H9 (cell line): ENCODE measurements around the gene MSH6. TPM values are rescaled to one million over a fixed set of nuclear protein-coding genes. Genes with fewer than 3 reads are reported as not detected.

ENCODE experiments used
- DNase-seq: peaks from one replicate; pipeline ENCODE4 v3.0.0-alpha.2; 2017
- H2AFZ ChIP-seq: one replicate; pipeline ENCODE4 v1.6.1; 2013; ENCODE audit warnings: mild to moderate bottlenecking, low read length, control low read depth, moderate library complexity
- H2AK5ac ChIP-seq: 2 replicates; pipeline ENCODE4 v1.6.1; 2013; ENCODE audit warnings: low read length, control low read depth, mixed read lengths; ENCODE audit not compliant: insufficient read length
- H2BK120ac ChIP-seq: one replicate; pipeline ENCODE4 v1.6.1; 2013; ENCODE audit warnings: low read depth, mild to moderate bottlenecking, low read length, control low read depth, inconsistent platforms; ENCODE audit not compliant: poor library complexity, severe bottlenecking
- H2BK12ac ChIP-seq: 2 replicates; pipeline ENCODE4 v1.6.1; 2013; ENCODE audit warnings: low read length, control low read depth, mixed read lengths, low read depth; ENCODE audit not compliant: insufficient read length
- H2BK15ac ChIP-seq: 2 replicates; pipeline ENCODE4 v1.6.1; 2013; ENCODE audit warnings: low read depth, low read length, control low read depth
- H2BK20ac ChIP-seq: one replicate; pipeline ENCODE4 v1.6.1; 2013; ENCODE audit warnings: low read depth, mild to moderate bottlenecking, low read length, control low read depth, inconsistent platforms; ENCODE audit not compliant: poor library complexity, severe bottlenecking
- H2BK5ac ChIP-seq: 2 replicates; pipeline ENCODE4 v1.6.1; 2013; ENCODE audit warnings: low read length, control low read depth, mixed read lengths; ENCODE audit not compliant: insufficient read length
- H3K14ac ChIP-seq: 2 replicates; pipeline ENCODE4 v1.6.1; 2013; ENCODE audit warnings: low read length, control low read depth; ENCODE audit not compliant: insufficient read depth
- H3K18ac ChIP-seq: 2 replicates; pipeline ENCODE4 v1.6.1; 2013; ENCODE audit warnings: low read depth, mild to moderate bottlenecking, mixed read lengths, low read length, control low read depth; ENCODE audit not compliant: insufficient read length
- H3K23ac ChIP-seq: 2 replicates; pipeline ENCODE4 v1.6.1; 2013; ENCODE audit warnings: low read length, control low read depth, mixed read lengths, low read depth; ENCODE audit not compliant: insufficient read length
- H3K23me2 ChIP-seq: 2 replicates; pipeline ENCODE4 v1.6.1; 2013; ENCODE audit warnings: low read depth, mild to moderate bottlenecking, mixed read lengths, low read length, control low read depth; ENCODE audit not compliant: insufficient read length, poor library complexity, severe bottlenecking
- H3K27ac ChIP-seq: 2 replicates; pipeline ENCODE4 v1.5.1; 2013; ENCODE audit warnings: low read length, control low read depth, mixed read lengths, low read depth; ENCODE audit not compliant: insufficient read length
- H3K27me3 ChIP-seq: 2 replicates; pipeline ENCODE4 v1.6.1; 2013; ENCODE audit warnings: low read length, control low read depth, inconsistent platforms; ENCODE audit not compliant: insufficient read depth
- H3K4ac ChIP-seq: 2 replicates; pipeline ENCODE4 v1.6.1; 2013; ENCODE audit warnings: low read depth, mild to moderate bottlenecking, control low read depth, inconsistent platforms, low read length, moderate library complexity
- H3K4me1 ChIP-seq: 2 replicates; pipeline ENCODE4 v1.6.1; 2013; ENCODE audit warnings: low read length, control low read depth, inconsistent platforms; ENCODE audit not compliant: insufficient read depth
- H3K4me2 ChIP-seq: 2 replicates; pipeline ENCODE4 v1.6.1; 2013; ENCODE audit warnings: low read length, control low read depth, mixed read lengths; ENCODE audit not compliant: insufficient read length, insufficient read depth
- H3K56ac ChIP-seq: 2 replicates; pipeline ENCODE4 v1.6.1; 2013; ENCODE audit warnings: low read depth, mild to moderate bottlenecking, mixed read lengths, low read length, control low read depth; ENCODE audit not compliant: insufficient read length
- H3K79me1 ChIP-seq: 2 replicates; pipeline ENCODE4 v1.6.1; 2013; ENCODE audit warnings: low read depth, mild to moderate bottlenecking, moderate library complexity, low read length, control low read depth, inconsistent platforms; ENCODE audit not compliant: insufficient read depth, poor library complexity, severe bottlenecking
- H3K79me2 ChIP-seq: 2 replicates; pipeline ENCODE4 v1.6.1; 2013; ENCODE audit warnings: low read length, control low read depth, inconsistent platforms; ENCODE audit not compliant: insufficient read depth
- H3K9ac ChIP-seq: 2 replicates; pipeline ENCODE4 v1.6.1; 2013; ENCODE audit warnings: low read length, control low read depth, mixed read lengths; ENCODE audit not compliant: insufficient read length; ENCODE audit errors: extremely low read depth
- H3K9me3 ChIP-seq: one replicate; pipeline ENCODE4 v1.6.1; 2013; ENCODE audit warnings: low read depth, low read length, inconsistent platforms; ENCODE audit not compliant: control insufficient read depth
- H3T11ph ChIP-seq: one replicate; pipeline ENCODE4 v1.6.1; 2013; ENCODE audit warnings: mild to moderate bottlenecking, low read length, control low read depth, inconsistent platforms
- H4K20me1 ChIP-seq: one replicate; pipeline ENCODE4 v1.6.1; 2013; ENCODE audit not compliant: control insufficient read depth, insufficient read length, insufficient read depth
- H4K5ac ChIP-seq: 2 replicates; pipeline ENCODE4 v1.6.1; 2013; ENCODE audit warnings: low read depth, mild to moderate bottlenecking, mixed read lengths, low read length, control low read depth; ENCODE audit not compliant: insufficient read length
- H4K8ac ChIP-seq: replicated peaks from 2 replicates; pipeline ENCODE4 v1.6.1; 2013; ENCODE audit warnings: low read length, control low read depth, mixed read lengths, low read depth; ENCODE audit not compliant: insufficient read length
- H4K91ac ChIP-seq: 2 replicates; pipeline ENCODE4 v1.6.1; 2013; ENCODE audit warnings: low read depth, mild to moderate bottlenecking, moderate library complexity, mixed read lengths, low read length, control low read depth; ENCODE audit not compliant: insufficient read length
- H3K27ac Mint-ChIP-seq, 3 experiments: 2 replicates in 2 of 3; 3 replicates in 1 of 3; pipeline ENCODE4 v1.8.0; 2020 to 2021; ENCODE audit warnings: mixed read lengths in 3 of 3, mild to moderate bottlenecking in 1 of 3, moderate library complexity in 1 of 3
- H3K27me3 Mint-ChIP-seq: 2 replicates; pipeline ENCODE4 v1.8.0; 2021; ENCODE audit warnings: low read depth, mild to moderate bottlenecking, moderate library complexity, mixed read lengths
- H3K36me3 Mint-ChIP-seq, 3 experiments: 2 replicates in 2 of 3; 3 replicates in 1 of 3; pipeline ENCODE4 v1.8.0; 2020 to 2021; ENCODE audit warnings: low read depth in 3 of 3, mixed read lengths in 3 of 3; ENCODE audit not compliant: insufficient read depth in 1 of 3
- H3K4me1 Mint-ChIP-seq, 2 experiments: 2 replicates each; pipeline ENCODE4 v1.8.0; 2020; ENCODE audit warnings: mixed read lengths in 2 of 2
- H3K4me3 Mint-ChIP-seq, 2 experiments: 2 replicates in 1 of 2; 3 replicates in 1 of 2; pipeline ENCODE4 v1.8.0; 2020 to 2021; ENCODE audit warnings: mild to moderate bottlenecking in 2 of 2, mixed read lengths in 2 of 2, moderate library complexity in 1 of 2
- H3K9me3 Mint-ChIP-seq, 2 experiments: 2 replicates in 1 of 2; 3 replicates in 1 of 2; pipeline ENCODE4 v1.8.0; 2020; ENCODE audit warnings: mild to moderate bottlenecking in 2 of 2, mixed read lengths in 2 of 2, moderate library complexity in 1 of 2
- WGBS: extraction: QIAGEN DNeasy Blood & Tissue Kit; methylation state at CpG from one replicate; pipeline ENCODE4 v1.1.7; 2013; ENCODE audit warnings: missing lambda C conversion rate, low lambda C conversion rate, mixed read lengths; ENCODE audit not compliant: insufficient read length; ENCODE audit errors: extremely low coverage; 5-methylcytosine and 5-hydroxymethylcytosine counted together
- total RNA-seq: library from RNA; stranded (reverse); gene quantifications from 2 replicates; pipeline ENCODE4 v1.2.1, GENCODE V29; 2021
- TF ChIP-seq, protein P1 (sequence below): fragments of 200-600 bp; sonication (generic); conservative IDR thresholded peaks from 3 replicates; pipeline ENCODE4 v1.8.0; 2021; ENCODE audit warnings: antibody characterized with exemption, mild to moderate bottlenecking

MSH6 gene
- total RNA-seq, 1 experiment from 2014 or later = 303 TPM

DNA sequence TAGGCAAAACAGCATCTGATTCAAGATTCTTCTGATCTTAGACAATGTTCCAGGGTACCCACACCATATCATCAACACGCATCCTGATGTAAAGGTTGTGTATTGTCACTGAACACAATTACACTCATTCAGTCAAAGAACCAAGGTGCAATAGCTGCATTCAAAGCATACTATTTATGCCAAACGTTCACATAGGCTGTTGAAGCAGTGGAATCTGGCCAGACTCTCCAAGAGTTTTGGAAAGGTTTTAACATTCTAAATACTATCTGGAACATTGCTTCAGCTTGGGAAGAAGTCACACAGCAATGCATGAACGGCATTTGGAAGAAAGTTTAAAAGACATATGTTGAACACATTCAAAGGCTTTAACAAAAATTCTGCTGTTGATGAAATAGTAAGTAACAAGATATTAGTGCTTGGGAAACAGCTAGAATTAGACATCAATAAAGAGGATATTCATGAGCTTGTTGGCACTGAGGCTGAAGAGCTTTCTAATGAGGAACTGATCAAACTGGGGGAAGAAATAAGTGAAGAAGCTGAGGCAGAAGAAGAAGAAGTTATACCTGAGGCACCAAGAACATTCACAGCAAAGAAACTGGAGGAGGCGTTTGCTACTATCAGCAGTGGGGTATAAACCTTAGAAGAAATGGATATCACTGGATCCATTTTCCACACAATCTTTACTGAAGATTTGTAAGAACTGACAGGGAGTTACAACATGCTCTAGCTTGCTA, 47.6 kb upstream of the MSH6 start:
- no peak overlapping the region for H4K91ac ChIP-seq
- no peak overlapping the region for H2AK5ac ChIP-seq
- no peaks in the 10 kb centered on the region for H3K4me1 ChIP-seq
- no peak overlapping the region for H3K9ac ChIP-seq
- DNase-seq = no peak
- H3K14ac ChIP-seq = no peak overlapping the region
- H3K27ac ChIP-seq = no peak overlapping the region
- no peaks in the 10 kb centered on the region for H3K79me2 ChIP-seq
- H3K79me1 ChIP-seq = no peaks in the 10 kb centered on the region
- H2BK15ac ChIP-seq = no peak overlapping the region
- H4K8ac ChIP-seq = no peak overlapping the region
- TF ChIP-seq, protein P1, sequence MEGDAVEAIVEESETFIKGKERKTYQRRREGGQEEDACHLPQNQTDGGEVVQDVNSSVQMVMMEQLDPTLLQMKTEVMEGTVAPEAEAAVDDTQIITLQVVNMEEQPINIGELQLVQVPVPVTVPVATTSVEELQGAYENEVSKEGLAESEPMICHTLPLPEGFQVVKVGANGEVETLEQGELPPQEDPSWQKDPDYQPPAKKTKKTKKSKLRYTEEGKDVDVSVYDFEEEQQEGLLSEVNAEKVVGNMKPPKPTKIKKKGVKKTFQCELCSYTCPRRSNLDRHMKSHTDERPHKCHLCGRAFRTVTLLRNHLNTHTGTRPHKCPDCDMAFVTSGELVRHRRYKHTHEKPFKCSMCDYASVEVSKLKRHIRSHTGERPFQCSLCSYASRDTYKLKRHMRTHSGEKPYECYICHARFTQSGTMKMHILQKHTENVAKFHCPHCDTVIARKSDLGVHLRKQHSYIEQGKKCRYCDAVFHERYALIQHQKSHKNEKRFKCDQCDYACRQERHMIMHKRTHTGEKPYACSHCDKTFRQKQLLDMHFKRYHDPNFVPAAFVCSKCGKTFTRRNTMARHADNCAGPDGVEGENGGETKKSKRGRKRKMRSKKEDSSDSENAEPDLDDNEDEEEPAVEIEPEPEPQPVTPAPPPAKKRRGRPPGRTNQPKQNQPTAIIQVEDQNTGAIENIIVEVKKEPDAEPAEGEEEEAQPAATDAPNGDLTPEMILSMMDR = no peak
- no peak overlapping the region for H3K18ac ChIP-seq
- no peaks in the 10 kb centered on the region for H3K23me2 ChIP-seq
- Mint-ChIP-seq H3K4me1 (peaks cover 6 to 8% of the 10 kb centered on the region in 2 experiments; a peak in 2 of 4 replicates), H3K27me3 (no peaks in the 10 kb centered on the region), H3K27ac (no peak overlapping the region; a peak in 1 of 7 replicates), H3K9me3 (peaks cover 0 to under 1% of the 10 kb centered on the region in 2 experiments; a peak in 1 of 5 replicates), H3K36me3 (no peaks in the 10 kb centered on the region), H3K4me3 (no peak overlapping the region)
- H3K23ac ChIP-seq = no peak overlapping the region
- H3K9me3 ChIP-seq = no peaks in the 10 kb centered on the region
- no peaks in the 10 kb centered on the region for H4K20me1 ChIP-seq
- H2BK120ac ChIP-seq = no peak overlapping the region
- H3T11ph ChIP-seq = no peak overlapping the region
- no peaks in the 10 kb centered on the region for H3K27me3 ChIP-seq
- no peak overlapping the region for H3K4me2 ChIP-seq
- H2BK20ac ChIP-seq = no peak overlapping the region
- H2BK12ac ChIP-seq = no peak overlapping the region
- WGBS = no CpG with 5 or more reads among the region's 4 CpGs
- H3K56ac ChIP-seq = no peak overlapping the region
- H3K4ac ChIP-seq = no peak overlapping the region
- H2AFZ ChIP-seq = no peak overlapping the region
- no peak overlapping the region for H2BK5ac ChIP-seq
- no peak overlapping the region for H4K5ac ChIP-seq
